HepG2 (cell line): Measurements from ENCODE around the gene KNG1. TPM values are rescaled to one million over a fixed set of nuclear protein-coding genes. Genes with fewer than 3 reads are reported as not detected.

Experiments
- ATAC-seq: fragments of 200-7000 bp; cut with Tn5 transposase; 3 replicates; pipeline ENCODE4 v1.9.1; 2020; ENCODE audit warnings: mild to moderate bottlenecking, moderate library complexity
- BruUV-seq: library from RNA; stranded (reverse); fragments of 400-500 nt; replicated peaks from 2 replicates; lab custom pipeline; 2021; lab: Mats Ljungman, UMichigan
- CTCF ChIA-PET: fragments of 300-600 bp; formaldehyde crosslinking; extraction: SDS; loops from one replicate; lab custom pipeline; 2021; ENCODE audit warnings: low total read pairs, inconsistent platforms, low intra/inter-chr PET ratio; lab: Yijun Ruan, JAX
- POLR2A ChIA-PET: fragments of 350-600 bp; sonication (Branson Sonifier 250); formaldehyde crosslinking; loops from one replicate; lab custom pipeline; 2020; ENCODE audit warnings: antibody characterized with exemption, inconsistent platforms; lab: Yijun Ruan, JAX
- DNase-seq: peaks from one replicate; pipeline ENCODE4 v3.0.0-alpha.2; 2015; ENCODE audit warnings: low spot score
- FAIRE-seq: peaks from 3 replicates; lab custom pipeline; 2011; peaks lifted over from hg19 to GRCh38; lab: Jason Lieb, UNC
- H2AFZ ChIP-seq: one replicate; pipeline ENCODE4 v1.6.1; 2011; ENCODE audit warnings: low read length, inconsistent platforms
- H3K27ac ChIP-seq: fragments of 300-600 bp; 3 replicates; pipeline ENCODE4 v1.8.0; 2011; ENCODE audit warnings: mixed run types, mild to moderate bottlenecking, mixed read lengths, low read length, inconsistent platforms; ENCODE audit not compliant: insufficient read depth; ENCODE audit errors: extremely low read length
- H3K27me3 ChIP-seq, 2 experiments: fragments of 200-600 bp in 1 of 2; 2 replicates in 1 of 2; 3 replicates in 1 of 2; pipeline versions ENCODE4 v1.6.0 to v1.8.0; 2011; ENCODE audit warnings: low read length in 2 of 2, mild to moderate bottlenecking in 2 of 2, moderate library complexity in 2 of 2, inconsistent platforms in 1 of 2; ENCODE audit not compliant: insufficient read depth in 2 of 2, control insufficient read depth in 1 of 2
- H3K36me3 ChIP-seq, 2 experiments: fragments of 200-600 bp in 1 of 2; replicated peaks in 1 of 2; 2 replicates in 1 of 2; 3 replicates in 1 of 2; pipeline versions ENCODE4 v1.5.1 to v1.8.0; 2011; ENCODE audit warnings: low read length in 2 of 2, inconsistent platforms in 1 of 2; ENCODE audit not compliant: insufficient read depth in 2 of 2, control insufficient read depth in 1 of 2
- H3K4me1 ChIP-seq: 2 replicates; pipeline ENCODE4 v1.5.1; 2012; ENCODE audit warnings: low read length, inconsistent platforms; ENCODE audit not compliant: insufficient read depth
- H3K4me2 ChIP-seq: 2 replicates; pipeline ENCODE4 v1.6.0; 2011; ENCODE audit warnings: low read depth, low read length, inconsistent platforms
- H3K4me3 ChIP-seq, 3 experiments: fragments of 200-600 bp in 1 of 3; sonication (generic), shearing (Covaris generic) in 1 of 3; replicated peaks in 1 of 3; 2 replicates each; pipeline ENCODE4 v1.5.1; 2011 to 2016; ENCODE audit warnings: low read length in 3 of 3, inconsistent platforms in 2 of 3, low read depth in 2 of 3, mild to moderate bottlenecking in 2 of 3, control low read depth in 1 of 3, mixed read lengths in 1 of 3; ENCODE audit not compliant: insufficient read depth in 1 of 3
- H3K79me2 ChIP-seq: one replicate; pipeline ENCODE4 v1.6.1; 2011; ENCODE audit warnings: low read length, inconsistent platforms; ENCODE audit not compliant: insufficient read depth
- H3K9ac ChIP-seq: 2 replicates; pipeline ENCODE4 v1.6.0; 2011; ENCODE audit warnings: mild to moderate bottlenecking, low read depth, low read length, inconsistent platforms; ENCODE audit not compliant: insufficient read depth
- H3K9me3 ChIP-seq: 2 replicates; pipeline ENCODE4 v1.5.1; 2012; ENCODE audit warnings: mild to moderate bottlenecking, low read length
- H4K20me1 ChIP-seq: 2 replicates; pipeline ENCODE4 v1.6.0; 2011; ENCODE audit warnings: inconsistent platforms, mild to moderate bottlenecking, low read length, moderate library complexity; ENCODE audit not compliant: insufficient read depth
- GLI4 ChIP-seq: sonication (generic); formaldehyde crosslinking; IDR thresholded peaks from 2 replicates; pipeline ENCODE4 v1.5.1; 2020; ENCODE audit warnings: missing genetic modification reagents, mild to moderate bottlenecking, moderate library complexity, borderline replicate concordance
- ONECUT2 ChIP-seq: sonication (generic); formaldehyde crosslinking; IDR thresholded peaks from 2 replicates; pipeline ENCODE4 v1.4.0; 2020; ENCODE audit warnings: missing genetic modification reagents
- SPEN ChIP-seq: sonication (generic); formaldehyde crosslinking; IDR thresholded peaks from 2 replicates; pipeline ENCODE4 v1.5.1; 2020; ENCODE audit warnings: low read depth, mild to moderate bottlenecking, missing genetic modification reagents
- ZMYM3 ChIP-seq: sonication (generic); formaldehyde crosslinking; IDR thresholded peaks from 2 replicates; pipeline ENCODE4 v1.5.1; 2020; ENCODE audit warnings: mild to moderate bottlenecking, missing genetic modification reagents
- ZNF207 ChIP-seq: fragments of 450-650 bp; IDR thresholded peaks from 2 replicates; pipeline ENCODE4 v1.6.1; 2016; ENCODE audit warnings: antibody characterized with exemption, borderline replicate concordance
- ZNF605 ChIP-seq: sonication (generic); formaldehyde crosslinking; IDR thresholded peaks from 2 replicates; pipeline ENCODE4 v1.8.0; 2022; ENCODE audit warnings: mild to moderate bottlenecking, missing genetic modification reagents
- ZNF816 ChIP-seq: sonication (generic); formaldehyde crosslinking; IDR thresholded peaks from 2 replicates; pipeline ENCODE4 v1.8.0; 2022; ENCODE audit warnings: missing genetic modification reagents, mild to moderate bottlenecking, borderline replicate concordance
- WGBS: methylation state at CpG from one replicate; pipeline ENCODE4 v1.1.6; 2017; ENCODE audit warnings: low lambda C conversion rate; 5-methylcytosine and 5-hydroxymethylcytosine counted together
- in situ Hi-C: cut with HindIII; loops from 2 replicates; pipeline ENCODE4 v1.10.0; 2017; ENCODE audit warnings: low pct_unique_long_range_greater_than_20kb; ENCODE audit not compliant: extremely low pct_ligation_motif_present
- intact Hi-C: fragments of 100-400 bp; cut with micrococcal nuclease; formaldehyde crosslinking; loops from one replicate; pipeline ENCODE4 v1.10.0; 2022; ENCODE audit not compliant: unreplicated experiment
- polyA plus RNA-seq, 8 experiments: library from polyadenylated mRNA; depleted of rRNA in 3 of 8; stranded (reverse) in 7 of 8; unstranded in 1 of 8; fragments of >200 nt; fragmentation: Illumina TruSeq in 4 of 8; extraction: Trizol in 4 of 8; gene quantifications; 2 replicates each; pipeline versions ENCODE4 v1.2.1 to v1.2.3, GENCODE V29; 2011 to 2016; ENCODE audit warnings: low read depth in 4 of 8, missing spikeins in 1 of 8, mixed read lengths in 1 of 8; ENCODE audit not compliant: insufficient read depth in 1 of 8
- total RNA-seq, 5 experiments: library from RNA; depleted of rRNA; stranded (reverse); fragments of >200 nt; fragmentation: Illumina TruSeq; extraction: Trizol; gene quantifications; 2 replicates each; pipeline ENCODE4 v1.2.3, GENCODE V29; 2016; ENCODE audit warnings: low read depth in 1 of 5
- TF ChIP-seq, protein P1 (sequence below): sonication (generic); formaldehyde crosslinking; IDR thresholded peaks from 2 replicates; pipeline ENCODE4 v1.4.0; 2020; ENCODE audit warnings: missing genetic modification reagents
- TF ChIP-seq, protein P2 (sequence below): sonication (generic); formaldehyde crosslinking; IDR thresholded peaks from 2 replicates; pipeline ENCODE4 v1.5.0; 2020; ENCODE audit warnings: missing genetic modification reagents
- TF ChIP-seq, protein P3 (sequence below): sonication (generic); formaldehyde crosslinking; IDR thresholded peaks from 2 replicates; pipeline ENCODE4 v1.4.0; 2020; ENCODE audit warnings: mild to moderate bottlenecking, missing genetic modification reagents, borderline replicate concordance

KNG1 gene
- total and polyA plus RNA-seq, 2 of the 13 experiments (the other 11 are each of a cell fraction or from before 2014, with no cell fraction given): 6.5 to 7.0 TPM

DNA sequence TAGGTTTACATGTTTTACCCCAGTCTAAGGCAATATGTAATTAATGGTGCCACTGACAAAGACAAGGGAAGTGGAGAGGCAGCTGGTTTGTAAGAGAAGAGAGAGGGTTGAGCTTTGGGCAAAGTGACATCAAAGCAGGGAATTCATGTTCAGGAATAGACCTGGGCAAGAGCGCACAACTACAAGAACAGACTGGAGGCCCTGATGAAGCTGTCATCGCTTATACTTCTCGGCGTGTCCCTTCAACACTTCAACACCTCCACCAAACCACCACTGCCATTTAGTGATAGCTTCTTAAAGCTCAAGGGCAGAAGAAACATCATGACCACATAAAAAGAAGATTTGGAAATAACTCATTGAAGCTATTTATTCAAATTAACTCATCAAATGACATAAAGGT, 19.6 kb upstream of the KNG1 start:
- Histone ChIP-seq H3K4me1 (no peaks in the 10 kb centered on the region), H4K20me1 (no peaks in the 10 kb centered on the region), H3K36me3 (no peaks in the 10 kb centered on the region), H3K79me2 (no peaks in the 10 kb centered on the region), H3K4me2 (no peak overlapping the region), H3K27ac (no peak overlapping the region), H2AFZ (no peak overlapping the region), H3K9ac (no peak overlapping the region), H3K9me3 (no peaks in the 10 kb centered on the region), H3K27me3 (peaks cover 0 to 6% of the 10 kb centered on the region in 2 experiments; a peak in 4 of 5 replicates), H3K4me3 (no peak overlapping the region)
- BruUV-seq: no TSS peak
- intact Hi-C loops: no loop called here
- 60% methylated on average over 4 of the region's 4 CpGs for WGBS
- no peak for FAIRE-seq
- ATAC-seq: no peak
- no peak for DNase-seq
- in situ Hi-C loops: no loop called here
- CTCF ChIA-PET: no interaction called here
- TF ChIP-seq, protein P1, sequence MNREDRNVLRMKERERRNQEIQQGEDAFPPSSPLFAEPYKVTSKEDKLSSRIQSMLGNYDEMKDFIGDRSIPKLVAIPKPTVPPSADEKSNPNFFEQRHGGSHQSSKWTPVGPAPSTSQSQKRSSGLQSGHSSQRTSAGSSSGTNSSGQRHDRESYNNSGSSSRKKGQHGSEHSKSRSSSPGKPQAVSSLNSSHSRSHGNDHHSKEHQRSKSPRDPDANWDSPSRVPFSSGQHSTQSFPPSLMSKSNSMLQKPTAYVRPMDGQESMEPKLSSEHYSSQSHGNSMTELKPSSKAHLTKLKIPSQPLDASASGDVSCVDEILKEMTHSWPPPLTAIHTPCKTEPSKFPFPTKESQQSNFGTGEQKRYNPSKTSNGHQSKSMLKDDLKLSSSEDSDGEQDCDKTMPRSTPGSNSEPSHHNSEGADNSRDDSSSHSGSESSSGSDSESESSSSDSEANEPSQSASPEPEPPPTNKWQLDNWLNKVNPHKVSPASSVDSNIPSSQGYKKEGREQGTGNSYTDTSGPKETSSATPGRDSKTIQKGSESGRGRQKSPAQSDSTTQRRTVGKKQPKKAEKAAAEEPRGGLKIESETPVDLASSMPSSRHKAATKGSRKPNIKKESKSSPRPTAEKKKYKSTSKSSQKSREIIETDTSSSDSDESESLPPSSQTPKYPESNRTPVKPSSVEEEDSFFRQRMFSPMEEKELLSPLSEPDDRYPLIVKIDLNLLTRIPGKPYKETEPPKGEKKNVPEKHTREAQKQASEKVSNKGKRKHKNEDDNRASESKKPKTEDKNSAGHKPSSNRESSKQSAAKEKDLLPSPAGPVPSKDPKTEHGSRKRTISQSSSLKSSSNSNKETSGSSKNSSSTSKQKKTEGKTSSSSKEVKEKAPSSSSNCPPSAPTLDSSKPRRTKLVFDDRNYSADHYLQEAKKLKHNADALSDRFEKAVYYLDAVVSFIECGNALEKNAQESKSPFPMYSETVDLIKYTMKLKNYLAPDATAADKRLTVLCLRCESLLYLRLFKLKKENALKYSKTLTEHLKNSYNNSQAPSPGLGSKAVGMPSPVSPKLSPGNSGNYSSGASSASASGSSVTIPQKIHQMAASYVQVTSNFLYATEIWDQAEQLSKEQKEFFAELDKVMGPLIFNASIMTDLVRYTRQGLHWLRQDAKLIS: no peak
- TF ChIP-seq GLI4 (CRISPR knock-in tag): no peak
- TF ChIP-seq, protein P2, sequence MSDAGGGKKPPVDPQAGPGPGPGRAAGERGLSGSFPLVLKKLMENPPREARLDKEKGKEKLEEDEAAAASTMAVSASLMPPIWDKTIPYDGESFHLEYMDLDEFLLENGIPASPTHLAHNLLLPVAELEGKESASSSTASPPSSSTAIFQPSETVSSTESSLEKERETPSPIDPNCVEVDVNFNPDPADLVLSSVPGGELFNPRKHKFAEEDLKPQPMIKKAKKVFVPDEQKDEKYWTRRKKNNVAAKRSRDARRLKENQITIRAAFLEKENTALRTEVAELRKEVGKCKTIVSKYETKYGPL (CRISPR knock-in tag): no peak
- TF ChIP-seq ZNF207: no peak
- TF ChIP-seq ZMYM3: no peak
- TF ChIP-seq ZNF605: no peak
- TF ChIP-seq ONECUT2 (CRISPR knock-in tag): no peak
- TF ChIP-seq SPEN (CRISPR knock-in tag): no peak
- no peak for TF ChIP-seq ZNF816
- TF ChIP-seq, protein P3, sequence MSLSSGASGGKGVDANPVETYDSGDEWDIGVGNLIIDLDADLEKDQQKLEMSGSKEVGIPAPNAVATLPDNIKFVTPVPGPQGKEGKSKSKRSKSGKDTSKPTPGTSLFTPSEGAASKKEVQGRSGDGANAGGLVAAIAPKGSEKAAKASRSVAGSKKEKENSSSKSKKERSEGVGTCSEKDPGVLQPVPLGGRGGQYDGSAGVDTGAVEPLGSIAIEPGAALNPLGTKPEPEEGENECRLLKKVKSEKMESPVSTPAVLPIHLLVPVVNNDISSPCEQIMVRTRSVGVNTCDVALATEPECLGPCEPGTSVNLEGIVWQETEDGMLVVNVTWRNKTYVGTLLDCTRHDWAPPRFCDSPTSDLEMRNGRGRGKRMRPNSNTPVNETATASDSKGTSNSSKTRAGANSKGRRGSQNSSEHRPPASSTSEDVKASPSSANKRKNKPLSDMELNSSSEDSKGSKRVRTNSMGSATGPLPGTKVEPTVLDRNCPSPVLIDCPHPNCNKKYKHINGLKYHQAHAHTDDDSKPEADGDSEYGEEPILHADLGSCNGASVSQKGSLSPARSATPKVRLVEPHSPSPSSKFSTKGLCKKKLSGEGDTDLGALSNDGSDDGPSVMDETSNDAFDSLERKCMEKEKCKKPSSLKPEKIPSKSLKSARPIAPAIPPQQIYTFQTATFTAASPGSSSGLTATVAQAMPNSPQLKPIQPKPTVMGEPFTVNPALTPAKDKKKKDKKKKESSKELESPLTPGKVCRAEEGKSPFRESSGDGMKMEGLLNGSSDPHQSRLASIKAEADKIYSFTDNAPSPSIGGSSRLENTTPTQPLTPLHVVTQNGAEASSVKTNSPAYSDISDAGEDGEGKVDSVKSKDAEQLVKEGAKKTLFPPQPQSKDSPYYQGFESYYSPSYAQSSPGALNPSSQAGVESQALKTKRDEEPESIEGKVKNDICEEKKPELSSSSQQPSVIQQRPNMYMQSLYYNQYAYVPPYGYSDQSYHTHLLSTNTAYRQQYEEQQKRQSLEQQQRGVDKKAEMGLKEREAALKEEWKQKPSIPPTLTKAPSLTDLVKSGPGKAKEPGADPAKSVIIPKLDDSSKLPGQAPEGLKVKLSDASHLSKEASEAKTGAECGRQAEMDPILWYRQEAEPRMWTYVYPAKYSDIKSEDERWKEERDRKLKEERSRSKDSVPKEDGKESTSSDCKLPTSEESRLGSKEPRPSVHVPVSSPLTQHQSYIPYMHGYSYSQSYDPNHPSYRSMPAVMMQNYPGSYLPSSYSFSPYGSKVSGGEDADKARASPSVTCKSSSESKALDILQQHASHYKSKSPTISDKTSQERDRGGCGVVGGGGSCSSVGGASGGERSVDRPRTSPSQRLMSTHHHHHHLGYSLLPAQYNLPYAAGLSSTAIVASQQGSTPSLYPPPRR (CRISPR knock-in tag): no peak
- POLR2A ChIA-PET: no interaction called here
